CD8-positive, alpha-beta memory T cell (primary cell): ENCODE measurements around the gene WBP2. TPM values are rescaled to one million over a fixed set of nuclear protein-coding genes. Genes with fewer than 3 reads are reported as not detected.

Experiments
- CTCF ChIA-PET: fragments of 350-600 bp; sonication (Branson Sonifier 250); formaldehyde crosslinking; loops from one replicate; lab custom pipeline; 2021; ENCODE audit warnings: antibody characterized with exemption; lab: Charles Lee
- POLR2A ChIA-PET: fragments of 350-600 bp; sonication (Branson Sonifier 250); formaldehyde crosslinking; loops from one replicate; lab custom pipeline; 2021; ENCODE audit warnings: antibody characterized with exemption; lab: Charles Lee
- DNase-seq, 5 donors: peaks; one replicate each; pipeline versions ENCODE4 v3.0.0 to v3.0.0-alpha.2; 2020 to 2022; ENCODE audit warnings: mixed read lengths in 1 of 5
- H3K27ac ChIP-seq: one replicate; pipeline ENCODE4 v1.7.0; 2013; ENCODE audit warnings: low read depth, mild to moderate bottlenecking, low read length, moderate library complexity
- H3K27me3 ChIP-seq: 2 replicates; pipeline ENCODE4 v1.7.0; 2013; ENCODE audit warnings: low read length, mild to moderate bottlenecking; ENCODE audit not compliant: insufficient read depth, poor library complexity, severe bottlenecking
- H3K36me3 ChIP-seq: 2 replicates; pipeline ENCODE4 v1.7.0; 2013; ENCODE audit warnings: mild to moderate bottlenecking, low read length, moderate library complexity; ENCODE audit not compliant: insufficient read depth
- H3K4me1 ChIP-seq: 2 replicates; pipeline ENCODE4 v1.7.0; 2013; ENCODE audit warnings: mild to moderate bottlenecking, low read length, moderate library complexity; ENCODE audit not compliant: insufficient read depth
- H3K4me3 ChIP-seq: 2 replicates; pipeline ENCODE4 v1.7.0; 2013; ENCODE audit warnings: mild to moderate bottlenecking, low read length
- H3K9me3 ChIP-seq: 2 replicates; pipeline ENCODE4 v1.7.0; 2013; ENCODE audit warnings: mild to moderate bottlenecking, low read length
- H3K27ac Mint-ChIP-seq, 8 donors: one replicate each; pipeline ENCODE4 v1.8.0; 2020 to 2021; ENCODE audit warnings: mixed read lengths in 8 of 8, mild to moderate bottlenecking in 6 of 8, inconsistent platforms in 3 of 8, moderate library complexity in 3 of 8
- H3K27me3 Mint-ChIP-seq, 2 donors: one replicate each; pipeline ENCODE4 v1.8.0; 2020 to 2021; ENCODE audit warnings: mixed read lengths in 2 of 2, mild to moderate bottlenecking in 1 of 2, moderate library complexity in 1 of 2
- H3K36me3 Mint-ChIP-seq, 3 donors: one replicate each; pipeline ENCODE4 v1.8.0; 2020 to 2021; ENCODE audit warnings: mixed read lengths in 3 of 3, inconsistent platforms in 1 of 3, mild to moderate bottlenecking in 1 of 3
- H3K4me1 Mint-ChIP-seq, 3 donors: one replicate each; pipeline ENCODE4 v1.8.0; 2020 to 2021; ENCODE audit warnings: mixed read lengths in 3 of 3, inconsistent platforms in 1 of 3, mild to moderate bottlenecking in 1 of 3
- H3K4me3 Mint-ChIP-seq, 7 donors: one replicate each; pipeline ENCODE4 v1.8.0; 2020 to 2021; ENCODE audit warnings: mixed read lengths in 7 of 7, mild to moderate bottlenecking in 6 of 7, moderate library complexity in 4 of 7, inconsistent platforms in 2 of 7
- H3K9me3 Mint-ChIP-seq, 5 donors: one replicate each; pipeline ENCODE4 v1.8.0; 2020 to 2022; ENCODE audit warnings: mixed read lengths in 5 of 5, mild to moderate bottlenecking in 3 of 5, moderate library complexity in 2 of 5, inconsistent platforms in 1 of 5
- polyA plus RNA-seq: library from polyadenylated mRNA; unstranded; fragments of 300-500 nt; fragmentation: Illumina TruSeq; gene quantifications from one replicate; pipeline ENCODE4 v1.2.3, GENCODE V29; 2021
- total RNA-seq, 2 experiments: library from RNA; stranded (reverse); gene quantifications; one replicate each; pipeline ENCODE4 v1.2.3, GENCODE V29; 2021

The WBP2 gene
- total and polyA plus RNA-seq, 3 experiments from 2014 or later: 47.5 to 129 (median 53.2) TPM

DNA sequence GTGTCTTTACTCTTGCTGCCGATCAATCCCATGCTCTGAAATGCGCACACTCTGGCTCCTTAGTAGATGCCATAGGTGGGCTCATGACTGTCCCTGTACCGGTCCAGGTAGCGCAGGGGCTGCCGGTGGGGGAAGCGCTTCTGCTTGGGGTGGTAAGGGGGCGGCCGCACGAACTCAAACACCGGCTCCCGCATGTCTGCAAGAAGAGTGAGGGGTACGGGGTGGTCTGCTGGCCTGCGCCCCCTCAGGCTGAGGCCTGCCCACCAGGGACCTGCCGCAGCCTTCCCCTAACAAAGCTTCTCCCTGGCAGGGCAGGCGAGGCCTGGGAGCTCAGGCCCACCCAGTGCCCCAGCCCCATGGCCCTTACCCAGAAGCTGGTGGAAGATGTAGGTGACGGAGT lies 43.7 kb upstream of the WBP2 start:
- no peak for DNase-seq
- Histone ChIP-seq H3K4me1 (peaks cover 20% of the 10 kb centered on the region), H3K36me3 (peaks cover 12% of the 10 kb centered on the region), H3K27ac (no peak overlapping the region), H3K4me3 (no peak overlapping the region), H3K9me3 (no peaks in the 10 kb centered on the region), H3K27me3 (no peaks in the 10 kb centered on the region)
- Mint-ChIP-seq H3K36me3 (peaks cover 0 to 53% (median 2%) of the 10 kb centered on the region in 3 donors), H3K4me3 (peak overlapping the region in 1 of 7 donors; percentile 67), H3K27me3 (no peaks in the 10 kb centered on the region), H3K27ac (peak overlapping the region in 2 of 8 donors; percentile 27 to 91), H3K4me1 (peaks cover 24 to 28% (median 24%) of the 10 kb centered on the region in 3 donors), H3K9me3 (no peaks in the 10 kb centered on the region)
- ChIA-PET POLR2A (no interaction called here), CTCF (interaction anchor here (3.7 to 6.2 kb wide), 3 partner anchors 26 to 44 kb away, joined by 30 to 51 read pairs (median 42); partner anchors contain the start of gene WBP2)

DNA sequence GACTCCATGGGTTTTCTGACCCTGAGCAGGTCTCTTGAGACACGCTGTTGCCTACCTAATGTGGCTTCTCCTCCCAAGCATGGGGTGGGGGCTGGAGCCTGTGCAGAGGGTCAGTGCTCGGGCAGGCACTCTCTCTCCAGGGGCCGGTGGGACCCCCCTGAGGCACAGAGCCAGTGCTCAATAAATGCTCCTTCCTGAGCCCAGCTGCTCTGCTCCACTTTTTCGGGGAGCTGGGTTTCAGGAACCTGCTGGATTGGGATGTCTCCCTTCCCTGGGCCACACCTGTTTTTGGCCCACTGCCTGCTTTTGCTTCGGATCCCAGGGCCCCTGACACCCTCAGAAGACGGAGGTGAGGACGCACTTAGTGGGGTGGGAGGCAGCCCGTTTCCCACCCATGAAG lies 42.9 kb upstream of the WBP2 start:
- peak overlapping the region in 6 of 8 donors; percentile 63 to 83 (median 74) for H3K27ac Mint-ChIP-seq

DNA sequence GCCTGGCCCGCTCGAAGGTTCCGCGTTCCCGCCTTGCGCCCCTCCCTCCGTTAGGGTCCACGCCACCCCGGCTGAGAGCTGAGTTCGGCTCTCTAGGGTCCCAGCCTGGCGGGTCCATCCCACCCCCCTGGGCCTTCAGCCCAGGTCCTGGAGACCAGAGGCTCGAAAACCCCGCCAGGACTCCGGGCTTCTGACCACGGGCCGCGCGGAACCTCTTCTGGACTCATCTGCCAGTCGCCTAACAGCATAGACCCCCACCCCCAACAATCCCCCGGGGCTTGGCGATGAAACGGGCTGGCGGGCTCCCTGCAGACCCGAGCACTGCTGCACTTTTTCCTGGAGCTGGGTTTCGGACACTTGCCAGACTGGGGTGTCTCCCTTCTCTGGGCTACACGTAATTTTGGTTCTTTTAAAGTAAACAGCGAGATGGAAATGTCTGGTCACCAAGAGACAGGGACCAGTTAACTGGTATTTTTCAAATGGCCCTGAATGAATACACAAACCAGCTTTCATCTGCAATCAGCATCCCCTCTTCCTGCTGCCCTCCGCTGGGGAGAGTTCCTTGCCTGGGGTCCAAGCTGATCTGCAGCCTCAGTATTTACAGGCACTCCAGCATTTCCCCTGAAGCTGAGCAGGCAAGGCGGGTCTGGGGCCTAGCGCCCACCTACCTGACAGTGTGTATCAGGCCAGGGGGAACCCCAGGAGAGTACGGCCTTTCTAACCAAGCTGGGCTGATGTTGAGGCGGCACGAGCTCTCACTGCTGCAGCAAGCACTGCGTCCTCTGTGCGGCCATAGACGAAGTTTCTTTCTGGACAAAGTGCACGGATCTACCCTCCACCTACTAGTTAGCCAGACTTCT lies 42.3 kb upstream of the WBP2 start:
- peaks cover 12% of the 10 kb centered on the region for H3K36me3 ChIP-seq

More for the DNA sequence above, 42.9 kb upstream of the WBP2 start:
- no peaks in the 10 kb centered on the region for H3K27me3 Mint-ChIP-seq
- H3K27me3 ChIP-seq: no peaks in the 10 kb centered on the region
- no peak overlapping the region for H3K27ac ChIP-seq
- ChIA-PET POLR2A (interaction anchor here (0.5 to 4.0 kb wide), 3 partner anchors 12 to 42 kb away, joined by 3 to 42 read pairs (median 3); partner anchors contain the start of gene WBP2), CTCF (interaction anchor here (1.0 to 6.2 kb wide), 5 partner anchors 25 to 107 kb away, joined by 3 to 51 read pairs (median 30); partner anchors contain the start of gene WBP2)
- H3K9me3 Mint-ChIP-seq: no peaks in the 10 kb centered on the region
- peaks cover 12% of the 10 kb centered on the region for H3K36me3 ChIP-seq
- DNase-seq: no peak
- H3K4me1 Mint-ChIP-seq: peaks cover 25 to 31% (median 26%) of the 10 kb centered on the region in 3 donors
- H3K4me3 ChIP-seq: no peak overlapping the region
- peaks cover 18% of the 10 kb centered on the region for H3K4me1 ChIP-seq
- peak overlapping the region; percentile 69 to 90 (median 77) for H3K4me3 Mint-ChIP-seq
- peaks cover 0 to 50% (median 2%) of the 10 kb centered on the region in 3 donors for H3K36me3 Mint-ChIP-seq
- H3K9me3 ChIP-seq: no peaks in the 10 kb centered on the region

DNA sequence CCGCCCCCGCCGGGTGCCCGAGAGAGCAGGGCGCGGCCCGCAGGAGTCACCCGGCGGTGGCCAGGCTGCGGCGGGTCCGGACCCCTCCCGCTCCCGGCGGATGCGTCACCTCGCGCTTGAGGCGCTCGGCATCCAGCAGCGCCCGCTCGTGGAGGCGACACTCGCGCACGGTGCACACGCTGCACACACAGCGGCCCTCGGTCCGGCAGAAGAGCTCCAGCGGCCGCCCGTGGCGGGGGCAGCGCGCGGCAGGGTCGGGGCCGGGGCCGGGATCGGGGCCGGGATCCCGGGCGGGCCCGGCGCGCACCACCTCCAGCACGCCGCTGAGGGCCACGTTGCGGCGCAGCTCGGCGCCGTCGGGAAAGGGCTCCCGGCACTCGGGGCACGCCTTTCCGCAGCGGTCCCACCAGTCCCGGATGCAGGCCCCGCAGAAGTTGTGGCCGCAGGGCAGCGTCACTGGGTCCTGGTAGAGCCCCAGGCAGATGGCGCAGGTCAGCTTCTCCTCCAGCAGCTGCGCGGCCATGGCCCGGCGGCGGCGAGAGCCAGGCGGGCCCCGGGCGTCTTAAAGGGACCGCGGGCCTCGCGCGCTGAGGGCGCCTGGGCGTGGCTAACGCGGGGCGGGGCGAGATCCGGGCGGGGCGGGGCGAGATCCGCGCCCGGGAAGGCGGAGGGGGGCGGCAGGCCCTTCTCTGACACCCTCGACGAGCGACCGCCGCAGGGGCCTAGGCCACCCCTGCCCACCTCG lies 41.5 kb upstream of the WBP2 start, which contains the start of gene TRIM65:
Gene TRIM65 (minus strand): TSS at position 537 of the 745 bp plus-strand sequence. CDS start 14 bp downstream, at position 523.
- H3K9me3 ChIP-seq: no peaks in the 10 kb centered on the region
- Mint-ChIP-seq H3K9me3 (no peaks in the 10 kb centered on the region), H3K4me1 (peaks cover 25 to 31% (median 26%) of the 10 kb centered on the region in 3 donors), H3K27me3 (no peaks in the 10 kb centered on the region), H3K4me3 (peak within 1 kb of the TSS; percentile 82 to 92 (median 85)), H3K36me3 (peaks cover 0 to 50% (median 2%) of the 10 kb centered on the region in 3 donors), H3K27ac (peak within 1 kb of the TSS; percentile 67 to 97 (median 85))
- H3K4me1 ChIP-seq: peaks cover 18% of the 10 kb centered on the region
- peaks cover 7% of the 10 kb centered on the region for H3K36me3 ChIP-seq
- DNase-seq: peak; percentile 67 to 84 (median 71)
- no peaks in the 10 kb centered on the region for H3K27me3 ChIP-seq
- peak within 1 kb of the TSS; percentile 61 for H3K27ac ChIP-seq
- peak within 1 kb of the TSS; percentile 66 for H3K4me3 ChIP-seq
- ChIA-PET POLR2A (interaction anchor here (0.5 to 4.0 kb wide), 24 partner anchors 8 to 527 kb away, joined by 3 to 42 read pairs (median 4); partner anchors contain the start of genes ACOX1, GALK1, MRPL38 and TRIM47), CTCF (interaction anchor here (0.6 to 6.2 kb wide), 27 partner anchors 8 to 279 kb away, joined by 3 to 51 read pairs (median 4); partner anchors contain the start of genes GALK1, MRPL38, TRIM47 and WBP2)

More for the DNA sequence above, 42.3 kb upstream of the WBP2 start:
- Mint-ChIP-seq H3K36me3 (peaks cover 0 to 53% (median 2%) of the 10 kb centered on the region in 3 donors), H3K27ac (peak overlapping the region; percentile 63 to 95 (median 78)), H3K4me3 (peak overlapping the region; percentile 69 to 90 (median 77)), H3K27me3 (no peaks in the 10 kb centered on the region), H3K4me1 (peaks cover 25 to 31% (median 26%) of the 10 kb centered on the region in 3 donors), H3K9me3 (no peaks in the 10 kb centered on the region)
- CTCF ChIA-PET: interaction anchor here (0.9 to 6.2 kb wide), 15 partner anchors 8 to 278 kb away, joined by 3 to 51 read pairs (median 8); partner anchors contain the start of genes MRPL38, TRIM47 and WBP2
- no peak for DNase-seq
- Histone ChIP-seq H3K9me3 (no peaks in the 10 kb centered on the region), H3K4me1 (peaks cover 18% of the 10 kb centered on the region), H3K27me3 (no peaks in the 10 kb centered on the region), H3K4me3 (no peak overlapping the region), H3K27ac (peak overlapping the region; percentile 61)
- POLR2A ChIA-PET: interaction anchor here (0.5 to 4.0 kb wide), 13 partner anchors 11 to 133 kb away, joined by 3 to 42 read pairs (median 5); partner anchors contain the start of genes ACOX1, GALK1, TRIM47 and UNC13D

DNA sequence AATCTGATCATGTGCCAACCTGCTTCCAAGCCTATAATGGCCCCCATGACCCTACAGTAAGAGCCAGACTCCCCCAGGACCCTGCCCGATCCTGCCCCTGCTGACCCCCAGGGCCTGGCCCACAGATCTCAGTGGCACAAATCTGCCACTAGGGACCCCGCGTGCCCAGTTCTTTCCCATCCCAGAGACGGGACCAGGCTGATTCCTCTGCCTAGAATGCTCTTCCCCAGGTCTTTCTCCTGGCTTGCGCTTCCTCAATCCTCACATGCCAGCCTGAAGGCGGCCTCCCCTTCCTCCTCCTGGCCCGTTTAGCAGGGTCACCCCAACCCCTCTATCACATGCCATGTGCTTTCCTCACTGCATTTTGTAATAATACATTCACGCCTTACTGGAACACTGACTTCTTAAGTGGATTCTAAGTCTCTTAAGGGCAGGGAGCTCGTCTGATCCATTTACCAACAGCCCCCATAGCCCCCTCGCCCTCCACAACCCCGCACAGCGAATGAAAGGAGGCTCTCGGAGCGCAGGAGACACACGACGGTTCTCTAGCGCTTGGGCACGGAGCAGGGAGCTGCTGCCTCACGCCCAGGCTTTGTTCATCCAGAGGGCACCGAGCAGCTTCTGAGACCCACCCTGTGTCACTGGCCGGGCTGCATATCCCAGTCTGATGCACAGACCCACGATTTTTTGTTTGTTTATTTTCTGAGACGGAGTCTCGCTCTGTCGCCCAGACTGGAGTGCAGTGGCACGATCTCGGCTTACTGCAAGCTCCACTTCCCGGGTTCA lies 40.4 kb upstream of the WBP2 start:
- Mint-ChIP-seq H3K4me1 (peaks cover 25 to 31% (median 26%) of the 10 kb centered on the region in 3 donors), H3K9me3 (no peaks in the 10 kb centered on the region), H3K27ac (peak overlapping the region; percentile 67 to 97 (median 86)), H3K36me3 (peaks cover 0 to 48% (median 2%) of the 10 kb centered on the region in 3 donors), H3K4me3 (peak overlapping the region; percentile 82 to 92 (median 85)), H3K27me3 (no peaks in the 10 kb centered on the region)
- peak overlapping the region; percentile 66 for H3K4me3 ChIP-seq
- POLR2A ChIA-PET: interaction anchor here (0.6 to 4.0 kb wide), 19 partner anchors 9 to 142 kb away, joined by 3 to 42 read pairs (median 5); partner anchors contain the start of genes GALK1, MRPL38, TRIM47 and UNC13D
- peaks cover 18% of the 10 kb centered on the region for H3K4me1 ChIP-seq
- DNase-seq: no peak
- H3K27me3 ChIP-seq: no peaks in the 10 kb centered on the region
- H3K9me3 ChIP-seq: no peaks in the 10 kb centered on the region
- no peaks in the 10 kb centered on the region for H3K36me3 ChIP-seq
- CTCF ChIA-PET: interaction anchor here (0.7 to 6.2 kb wide), 19 partner anchors 8 to 131 kb away, joined by 3 to 51 read pairs (median 4); partner anchors contain the start of genes GALK1, TRIM47 and WBP2
- H3K27ac ChIP-seq: peak overlapping the region; percentile 61

DNA sequence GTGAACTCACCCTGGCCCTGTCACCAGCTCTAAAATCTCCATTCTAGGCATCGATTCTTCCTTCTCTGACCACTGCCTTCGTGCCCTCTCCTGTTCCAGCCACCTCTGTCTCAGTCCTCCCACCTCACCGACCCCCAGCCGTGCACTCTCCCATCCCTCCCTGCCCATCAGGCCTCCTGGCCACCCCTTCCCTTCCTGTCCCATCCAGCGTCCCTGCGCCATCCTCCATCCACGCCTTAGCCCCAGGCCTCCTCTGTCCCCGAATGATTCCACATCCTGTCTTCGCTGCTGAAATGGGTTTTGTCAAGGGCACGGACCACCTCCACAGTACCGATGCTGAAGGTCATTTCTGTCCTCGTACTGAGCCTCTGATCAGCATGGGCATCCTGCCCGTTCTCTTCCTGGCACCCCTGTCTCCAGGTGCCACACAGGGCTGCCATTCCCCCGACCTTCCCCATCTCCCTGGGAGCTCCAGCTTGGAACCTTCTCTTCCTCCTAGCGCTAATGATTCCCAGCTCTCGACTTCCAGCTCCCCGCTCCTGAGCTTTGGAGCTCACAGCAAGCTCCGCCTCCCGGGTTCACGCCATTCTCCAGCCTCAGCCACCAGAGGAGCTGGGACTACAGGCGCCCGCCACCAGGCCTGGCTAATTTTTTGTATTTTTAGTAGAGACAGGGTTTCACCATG lies 39.1 kb upstream of the WBP2 start:
- POLR2A ChIA-PET: interaction anchor here (1.0 to 4.0 kb wide), 3 partner anchors 10 to 38 kb away, joined by 3 to 42 read pairs (median 28); partner anchors contain the start of genes MRPL38, TRIM47 and WBP2
- Mint-ChIP-seq H3K27ac (peak overlapping the region in 7 of 8 donors; percentile 18 to 84 (median 72)), H3K36me3 (peaks cover 0 to 48% (median 2%) of the 10 kb centered on the region in 3 donors)

More for the DNA sequence above, 39.1 kb upstream of the WBP2 start:
- DNase-seq: no peak
- Histone ChIP-seq H3K4me1 (peaks cover 18% of the 10 kb centered on the region), H3K36me3 (no peaks in the 10 kb centered on the region), H3K9me3 (no peaks in the 10 kb centered on the region), H3K27ac (no peak overlapping the region), H3K4me3 (no peak overlapping the region), H3K27me3 (no peaks in the 10 kb centered on the region)
- Mint-ChIP-seq H3K4me3 (peak overlapping the region in 6 of 7 donors; percentile 29 to 66 (median 59)), H3K9me3 (no peaks in the 10 kb centered on the region), H3K4me1 (peaks cover 25 to 31% (median 26%) of the 10 kb centered on the region in 3 donors), H3K27me3 (no peaks in the 10 kb centered on the region)
- CTCF ChIA-PET: interaction anchor here (1.0 to 5.3 kb wide), 4 partner anchors 16 to 120 kb away, joined by 3 to 42 read pairs (median 19); partner anchors contain the start of gene TRIM47
